ENCODE data around the gene CYB561.
A peak's percentile ranks its signal among the peaks of the same experiment; 100 is the strongest.

CYB561 gene

DNA sequence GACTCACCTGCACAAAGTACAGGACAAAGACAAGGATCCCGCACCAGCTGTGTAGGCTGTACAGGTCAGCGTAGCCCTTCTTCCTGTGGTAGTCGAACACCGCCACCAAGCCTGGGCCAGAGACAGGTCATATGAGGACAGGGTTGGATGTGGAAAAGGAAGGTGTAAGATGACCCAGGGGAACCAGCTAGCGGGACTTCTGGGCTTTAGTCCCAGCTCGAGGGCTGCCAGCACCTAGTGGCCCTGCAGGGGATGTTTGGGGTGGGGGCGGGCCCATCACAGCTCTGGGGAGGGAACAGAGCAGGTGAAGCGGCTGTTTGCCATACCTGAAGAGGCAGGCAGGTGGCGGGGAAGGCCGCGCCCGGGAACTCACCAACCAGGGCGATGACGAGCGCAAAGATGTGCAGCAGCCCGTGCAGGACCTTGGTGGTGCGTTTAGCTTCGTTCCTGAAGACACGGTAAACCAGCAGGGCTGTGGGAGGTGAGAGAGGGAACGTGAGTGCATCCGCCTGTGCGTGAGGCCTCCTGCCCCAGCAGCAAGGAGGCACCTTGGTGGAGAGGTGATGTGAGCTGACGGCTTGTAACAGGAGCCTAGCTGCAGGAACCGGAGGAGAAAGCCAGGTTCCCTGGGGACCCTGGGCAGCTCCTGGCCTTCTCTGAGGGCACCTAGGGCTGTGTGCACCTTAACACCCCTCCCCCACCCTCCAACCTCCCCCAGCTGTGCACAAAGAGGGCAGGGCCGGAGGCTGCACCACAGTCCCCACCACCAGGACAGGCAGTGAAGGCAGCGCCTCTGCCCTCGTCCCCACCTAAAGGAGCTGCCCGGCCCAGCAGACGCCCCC is 10.2 kb downstream of the CYB561 start:
- ChIA-PET POLR2A (interaction anchor here (0.7 kb wide), 1 partner anchor 186 kb away, joined by 3 read pairs; the partner anchor contains the start of gene MAP3K3), CTCF (interaction anchor here (1.2 to 15.7 kb wide), 5 partner anchors 9 to 184 kb away, joined by 3 to 398 read pairs (median 30); partner anchors contain the start of genes ACE and CYB561)
- no peak for DNase-seq (ENCODE audit: low read depth, low spot score)
- H3K4me3 ChIP-seq (ENCODE audit: low read depth, low read length): no peak overlapping the region
- TF ChIP-seq, protein P1, sequence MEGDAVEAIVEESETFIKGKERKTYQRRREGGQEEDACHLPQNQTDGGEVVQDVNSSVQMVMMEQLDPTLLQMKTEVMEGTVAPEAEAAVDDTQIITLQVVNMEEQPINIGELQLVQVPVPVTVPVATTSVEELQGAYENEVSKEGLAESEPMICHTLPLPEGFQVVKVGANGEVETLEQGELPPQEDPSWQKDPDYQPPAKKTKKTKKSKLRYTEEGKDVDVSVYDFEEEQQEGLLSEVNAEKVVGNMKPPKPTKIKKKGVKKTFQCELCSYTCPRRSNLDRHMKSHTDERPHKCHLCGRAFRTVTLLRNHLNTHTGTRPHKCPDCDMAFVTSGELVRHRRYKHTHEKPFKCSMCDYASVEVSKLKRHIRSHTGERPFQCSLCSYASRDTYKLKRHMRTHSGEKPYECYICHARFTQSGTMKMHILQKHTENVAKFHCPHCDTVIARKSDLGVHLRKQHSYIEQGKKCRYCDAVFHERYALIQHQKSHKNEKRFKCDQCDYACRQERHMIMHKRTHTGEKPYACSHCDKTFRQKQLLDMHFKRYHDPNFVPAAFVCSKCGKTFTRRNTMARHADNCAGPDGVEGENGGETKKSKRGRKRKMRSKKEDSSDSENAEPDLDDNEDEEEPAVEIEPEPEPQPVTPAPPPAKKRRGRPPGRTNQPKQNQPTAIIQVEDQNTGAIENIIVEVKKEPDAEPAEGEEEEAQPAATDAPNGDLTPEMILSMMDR (IDR thresholded peaks at IDR 0.05; ENCODE audit: insufficient read depth, low read length, missing control alignments): no peak

DNA sequence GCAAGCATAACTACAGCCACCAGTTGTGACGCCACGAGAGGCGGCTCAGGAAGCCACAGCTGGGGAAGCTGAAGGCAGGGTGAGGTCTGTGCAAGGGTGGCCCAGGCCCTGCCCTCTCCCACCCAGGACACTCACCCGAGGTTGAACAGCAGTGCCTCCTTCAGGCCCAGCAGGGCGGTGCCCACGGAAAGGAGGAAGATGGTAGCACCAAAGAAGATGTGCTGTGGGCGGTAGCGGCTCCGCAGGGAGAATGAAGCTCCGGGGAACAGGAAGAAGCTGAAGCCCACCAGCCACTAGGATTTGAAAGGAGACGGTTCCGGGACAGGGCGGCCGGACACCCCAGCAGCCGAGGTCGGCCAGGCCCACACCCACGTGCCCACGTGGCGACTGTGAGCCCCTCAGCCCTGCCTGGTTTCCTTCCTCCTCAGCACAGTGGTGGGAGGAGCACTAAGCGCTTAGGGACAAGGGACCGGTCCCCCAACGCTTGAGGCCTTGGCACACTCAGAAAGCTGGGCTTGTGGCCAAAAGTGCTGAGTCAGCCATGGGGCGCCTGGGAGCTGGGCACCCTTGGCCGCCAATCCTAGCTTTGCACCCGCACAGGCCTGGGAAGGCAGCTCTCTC is 11.0 kb downstream of the CYB561 start:
- DNase-seq (ENCODE audit: low read depth, low spot score): no peak
- CTCF ChIA-PET: interaction anchor here (0.6 to 15.7 kb wide), 7 partner anchors 9 to 185 kb away, joined by 3 to 398 read pairs (median 24); partner anchors contain the start of genes ACE and CYB561
- POLR2A ChIA-PET: interaction anchor here (0.7 kb wide), 1 partner anchor 187 kb away, joined by 3 read pairs; the partner anchor contains the start of gene MAP3K3
- TF ChIP-seq, protein P1 (IDR thresholded peaks at IDR 0.05; ENCODE audit: insufficient read depth, low read length, missing control alignments): peak; percentile 8
- H3K4me3 ChIP-seq (ENCODE audit: low read depth, low read length): no peak overlapping the region

DNA sequence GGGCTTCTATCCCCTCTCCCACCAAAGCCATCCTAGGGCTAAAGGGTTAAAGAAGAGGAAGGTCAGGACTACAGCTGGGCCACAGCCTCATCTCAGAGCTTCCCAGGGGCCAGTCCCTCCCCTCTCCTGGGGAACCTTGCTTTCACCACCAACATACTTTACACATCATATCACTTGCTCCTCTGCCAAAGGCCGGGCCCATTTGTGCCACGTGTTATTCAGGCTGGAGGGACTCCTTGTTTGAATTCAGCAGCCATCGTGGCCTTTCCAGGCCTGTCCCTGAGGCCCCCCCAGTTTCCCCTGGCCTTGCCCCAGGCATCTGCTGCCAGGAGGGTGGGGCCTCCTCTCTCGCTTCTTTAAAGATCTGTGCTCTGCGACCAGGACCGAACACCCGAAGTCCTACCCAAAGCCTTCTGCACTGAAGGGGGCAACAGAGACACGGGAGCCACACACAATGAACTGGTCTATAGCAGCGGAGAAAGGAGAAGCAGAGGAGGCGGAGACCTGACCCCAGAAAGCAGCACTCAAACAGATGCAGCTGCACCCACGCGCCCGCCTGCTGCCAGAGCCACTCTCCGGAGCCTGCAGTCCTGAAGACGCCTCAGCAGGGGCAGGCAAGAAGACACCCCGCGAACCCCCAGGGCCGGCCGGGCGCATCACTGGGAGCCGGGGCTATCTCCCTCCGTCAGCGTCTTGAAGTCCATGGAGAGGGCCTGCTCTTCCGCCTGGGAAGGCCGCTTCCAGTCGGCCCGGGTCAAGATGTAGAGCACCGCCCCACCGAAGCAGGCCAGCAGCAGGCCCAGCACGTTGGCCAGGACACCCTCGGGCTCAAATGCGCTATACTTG is 12.1 kb downstream of the CYB561 start:
- POLR2A ChIA-PET: interaction anchor here (0.8 to 1.3 kb wide), 4 partner anchors 27 to 188 kb away, joined by 3 to 5 read pairs (median 4); partner anchors contain the start of genes MAP3K3 and TACO1
- CTCF ChIA-PET: interaction anchor here (0.8 to 15.7 kb wide), 7 partner anchors 8 to 176 kb away, joined by 3 to 398 read pairs (median 24); partner anchors contain the start of genes ACE and CYB561
- DNase-seq (ENCODE audit: low read depth, low spot score): peak; percentile 85
- TF ChIP-seq, protein P1 (IDR thresholded peaks at IDR 0.05; ENCODE audit: insufficient read depth, low read length, missing control alignments): no peak
- H3K4me3 ChIP-seq (ENCODE audit: low read depth, low read length): no peak overlapping the region; the same call in 1 of the 2 replicates

DNA sequence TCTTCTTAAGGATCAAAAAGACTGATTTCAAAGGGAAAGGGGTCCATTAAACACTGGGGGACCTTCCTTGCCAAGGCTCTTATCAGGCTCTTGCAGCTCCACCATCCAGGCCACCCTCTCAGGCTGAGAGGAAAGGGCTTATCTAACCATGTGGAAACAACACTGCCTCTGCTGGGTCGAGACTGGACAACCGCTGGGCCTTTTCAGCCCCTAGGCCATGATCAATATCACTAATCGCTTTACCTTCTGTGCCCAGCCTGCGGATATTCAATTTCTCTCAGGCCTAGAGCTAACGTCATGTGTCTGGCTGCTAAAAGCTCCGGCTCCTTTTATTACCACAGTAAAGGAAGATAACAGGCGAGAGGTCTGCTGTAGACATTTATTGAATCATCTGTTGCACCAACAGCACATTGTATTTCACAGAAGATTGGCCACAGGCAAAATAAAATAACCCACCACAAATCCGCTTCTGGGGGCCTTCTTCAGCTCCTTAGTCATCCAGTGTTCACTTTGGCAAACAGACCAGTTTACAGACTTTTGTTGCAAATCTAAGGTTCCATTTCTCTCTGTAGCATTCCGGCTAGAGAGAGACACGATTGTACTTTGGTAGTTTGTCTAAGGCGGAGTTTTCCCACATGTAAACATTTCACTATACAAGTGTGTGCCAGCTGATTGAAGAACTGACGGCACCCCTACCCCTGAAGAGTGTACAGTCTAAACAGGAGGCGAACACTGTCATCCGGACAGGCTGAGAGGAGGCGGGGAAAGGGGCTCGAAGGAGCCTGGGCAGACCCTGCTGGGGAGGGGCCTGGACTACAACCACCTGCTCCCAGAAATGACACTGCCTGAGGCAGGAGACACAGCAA is 13.9 kb downstream of the CYB561 start:
- TF ChIP-seq, protein P1 (IDR thresholded peaks at IDR 0.05; ENCODE audit: insufficient read depth, low read length, missing control alignments): no peak
- no peak overlapping the region for H3K4me3 ChIP-seq (ENCODE audit: low read depth, low read length)
- peak; percentile 33 for DNase-seq (ENCODE audit: low read depth, low spot score)
- ChIA-PET POLR2A (interaction anchor here (0.5 kb wide), 1 partner anchor 1378 kb away, joined by 3 read pairs; no protein-coding TSS in a partner anchor), CTCF (interaction anchor here (0.7 to 15.7 kb wide), 12 partner anchors 8 to 190 kb away, joined by 3 to 398 read pairs (median 4); partner anchors contain the start of genes ACE, CYB561, MAP3K3 and TACO1)

DNA sequence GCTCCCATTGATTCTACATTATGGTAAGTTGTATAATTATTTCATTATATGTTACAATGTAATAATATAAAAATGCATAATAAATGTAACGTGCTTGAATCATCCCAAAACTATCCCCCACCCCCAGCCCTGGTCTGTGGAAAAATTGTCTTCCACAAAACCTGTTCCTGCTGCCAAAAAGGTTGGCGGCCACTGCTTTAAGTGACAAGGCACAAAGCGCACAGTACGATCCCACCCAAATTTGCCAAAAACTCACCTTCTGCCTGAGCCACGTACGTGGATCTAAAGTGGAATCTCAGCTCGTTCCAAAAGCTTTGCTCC is 14.5 kb downstream of the CYB561 start:
- CTCF ChIA-PET: interaction anchor here (0.7 to 15.7 kb wide), 10 partner anchors 8 to 190 kb away, joined by 3 to 398 read pairs (median 3); partner anchors contain the start of genes ACE and MAP3K3
- TF ChIP-seq, protein P1 (IDR thresholded peaks at IDR 0.05; ENCODE audit: insufficient read depth, low read length, missing control alignments): no peak
- POLR2A ChIA-PET: interaction anchor here (0.5 kb wide), 1 partner anchor 1377 kb away, joined by 3 read pairs; no protein-coding TSS in a partner anchor
- no peak for DNase-seq (ENCODE audit: low read depth, low spot score)
- no peak overlapping the region for H3K4me3 ChIP-seq (ENCODE audit: low read depth, low read length)
